NT2/D1 (cell line): Measurements from ENCODE around the gene EIF3F.

ENCODE experiments used
- YY1 ChIP-seq: IDR thresholded peaks from 2 replicates; pipeline ENCODE4 v1.6.1; 2011; ENCODE audit not compliant: insufficient read length, insufficient read depth
- ZNF274 ChIP-seq: IDR thresholded peaks from 2 replicates; pipeline ENCODE4 v1.6.1; 2011; ENCODE audit warnings: mild to moderate bottlenecking, low read depth, low read length

- TF ChIP-seq ZNF274, result no peak
- TF ChIP-seq YY1, result no peak
Observed at GRCh38 chr11:8040921-8041285, 53.8 kb downstream of the EIF3F start.
